Breast epithelium (tissue), 4 donors: ENCODE measurements around the gene CCSER1. TPM values are rescaled to one million over a fixed set of nuclear protein-coding genes. Genes with fewer than 3 reads are reported as not detected.

Experiments used
- DNase-seq, 2 donors: peaks; one replicate each; pipeline ENCODE4 v3.0.0-alpha.2; 2019; ENCODE audit warnings: low spot score in 2 of 2
- H3K27ac ChIP-seq, 2 donors: fragments of 200-600 bp; sonication (generic) in 1 of 2; one replicate each; pipeline ENCODE4 v1.5.1; 2016 to 2019; ENCODE audit warnings: mild to moderate bottlenecking in 1 of 2
- H3K27me3 ChIP-seq, 2 donors: fragments of 200-600 bp; sonication (generic) in 1 of 2; one replicate each; pipeline versions ENCODE4 v1.5.1 to v1.6.0; 2017 to 2019; ENCODE audit warnings: control low read depth in 1 of 2, mild to moderate bottlenecking in 1 of 2
- H3K36me3 ChIP-seq: fragments of 200-600 bp; one replicate; pipeline ENCODE4 v1.5.1; 2019
- H3K4me1 ChIP-seq, 2 donors: fragments of 200-600 bp; sonication (generic); one replicate each; pipeline ENCODE4 v1.5.1; 2016 to 2019; ENCODE audit warnings: control low read depth in 1 of 2
- H3K4me3 ChIP-seq, 3 donors: fragments of 200-600 bp; sonication (generic); 1 replicate in 2 of 3; 2 replicates in 1 of 3; pipeline ENCODE4 v1.5.1; 2016 to 2019; ENCODE audit warnings: mild to moderate bottlenecking in 3 of 3, moderate library complexity in 2 of 3
- H3K9me3 ChIP-seq, 2 donors: fragments of 200-600 bp; sonication (generic) in 1 of 2; one replicate each; pipeline ENCODE4 v1.5.1; 2016 to 2019; ENCODE audit warnings: control low read depth in 1 of 2
- POLR2A ChIP-seq: fragments of 450-650 bp; IDR thresholded peaks from one replicate; pipeline ENCODE4 v1.6.1; 2016; ENCODE audit warnings: antibody characterized with exemption, mild to moderate bottlenecking, moderate library complexity
- POLR2AphosphoS5 ChIP-seq, 3 donors: sonication (generic); formaldehyde crosslinking; IDR thresholded peaks; one replicate each; pipeline ENCODE4 v1.6.1; 2017; ENCODE audit warnings: antibody characterized with exemption in 3 of 3
- intact Hi-C: fragments of 100-400 bp; cut with DNase I; formaldehyde crosslinking; loops from one replicate; pipeline ENCODE4 v1.15.1; 2023; ENCODE audit warnings: low total_unique reads
- total RNA-seq, 3 donors: library from RNA; depleted of rRNA; stranded (reverse); fragments of >200 nt; gene quantifications; one replicate each; pipeline ENCODE4 v1.1.0, GENCODE V29; 2016
- TF ChIP-seq, protein P1 (sequence below), 3 donors: fragments of 450-650 bp; IDR thresholded peaks; one replicate each; pipeline ENCODE4 v1.5.1; 2016 to 2017; ENCODE audit warnings: antibody characterized with exemption in 3 of 3, mild to moderate bottlenecking in 3 of 3, moderate library complexity in 3 of 3

The CCSER1 gene
- total RNA-seq, 3 donors from 2014 or later = 6.4 to 73.3 (median 55.7) TPM

DNA sequence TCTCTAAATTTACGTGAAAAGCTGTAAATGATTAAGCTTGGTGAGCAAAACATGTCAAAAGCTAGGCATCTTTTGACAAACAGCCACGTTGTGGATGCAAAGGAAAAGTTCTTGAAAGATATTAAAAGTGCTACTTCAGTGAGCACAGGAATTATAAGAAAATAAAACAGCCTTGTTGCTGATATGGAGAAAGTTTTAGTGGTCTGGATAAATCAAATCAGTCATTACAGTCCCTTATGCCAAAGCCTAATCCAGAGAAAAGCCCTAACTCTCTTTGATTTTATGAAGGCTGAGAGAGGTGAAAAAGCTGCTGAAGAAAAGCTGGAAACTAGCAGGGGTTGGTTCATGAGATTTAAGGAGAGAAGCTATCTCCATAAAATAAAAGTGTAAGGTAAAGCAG lies 487.2 kb downstream of the CCSER1 start:
- Histone ChIP-seq H3K27me3 (no peaks in the 10 kb centered on the region), H3K4me1 (no peaks in the 10 kb centered on the region), H3K9me3 (no peaks in the 10 kb centered on the region), H3K4me3 (no peak overlapping the region), H3K36me3 (no peaks in the 10 kb centered on the region), H3K27ac (no peak overlapping the region)
- TF ChIP-seq, protein P1, sequence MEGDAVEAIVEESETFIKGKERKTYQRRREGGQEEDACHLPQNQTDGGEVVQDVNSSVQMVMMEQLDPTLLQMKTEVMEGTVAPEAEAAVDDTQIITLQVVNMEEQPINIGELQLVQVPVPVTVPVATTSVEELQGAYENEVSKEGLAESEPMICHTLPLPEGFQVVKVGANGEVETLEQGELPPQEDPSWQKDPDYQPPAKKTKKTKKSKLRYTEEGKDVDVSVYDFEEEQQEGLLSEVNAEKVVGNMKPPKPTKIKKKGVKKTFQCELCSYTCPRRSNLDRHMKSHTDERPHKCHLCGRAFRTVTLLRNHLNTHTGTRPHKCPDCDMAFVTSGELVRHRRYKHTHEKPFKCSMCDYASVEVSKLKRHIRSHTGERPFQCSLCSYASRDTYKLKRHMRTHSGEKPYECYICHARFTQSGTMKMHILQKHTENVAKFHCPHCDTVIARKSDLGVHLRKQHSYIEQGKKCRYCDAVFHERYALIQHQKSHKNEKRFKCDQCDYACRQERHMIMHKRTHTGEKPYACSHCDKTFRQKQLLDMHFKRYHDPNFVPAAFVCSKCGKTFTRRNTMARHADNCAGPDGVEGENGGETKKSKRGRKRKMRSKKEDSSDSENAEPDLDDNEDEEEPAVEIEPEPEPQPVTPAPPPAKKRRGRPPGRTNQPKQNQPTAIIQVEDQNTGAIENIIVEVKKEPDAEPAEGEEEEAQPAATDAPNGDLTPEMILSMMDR (IDR thresholded peaks at IDR 0.05) = no peak
- no peak for TF ChIP-seq POLR2A
- TF ChIP-seq POLR2AphosphoS5 (IDR thresholded peaks at IDR 0.05) = no peak
- DNase-seq = no peak
- intact Hi-C loops = loop anchor here (5.0 kb wide), 1 partner anchor 433 kb away; no protein-coding TSS in a partner anchor

DNA sequence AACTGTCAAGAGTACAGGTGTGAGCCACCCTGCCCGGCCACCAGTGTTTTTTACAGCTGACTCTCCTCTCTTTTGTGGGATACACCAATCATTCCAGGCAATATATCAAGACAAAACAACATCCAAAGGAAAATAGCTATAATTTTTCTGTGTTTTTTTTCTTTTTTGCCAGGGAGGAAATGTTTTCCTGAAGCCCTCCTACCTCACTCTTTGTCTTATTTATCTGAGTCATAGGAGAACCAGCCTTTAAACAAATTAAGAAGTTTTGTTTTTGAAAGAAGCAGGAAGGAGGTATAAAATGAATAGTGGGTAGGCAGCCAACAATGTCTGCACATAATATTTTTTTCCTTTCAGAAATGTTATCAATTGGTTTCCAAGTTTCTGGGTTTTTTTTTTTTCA lies 493.9 kb downstream of the CCSER1 start:
- no peak for TF ChIP-seq POLR2A
- TF ChIP-seq, protein P1 (IDR thresholded peaks at IDR 0.05) = no peak
- TF ChIP-seq POLR2AphosphoS5 (IDR thresholded peaks at IDR 0.05) = no peak
- intact Hi-C loops = no loop called here

DNA sequence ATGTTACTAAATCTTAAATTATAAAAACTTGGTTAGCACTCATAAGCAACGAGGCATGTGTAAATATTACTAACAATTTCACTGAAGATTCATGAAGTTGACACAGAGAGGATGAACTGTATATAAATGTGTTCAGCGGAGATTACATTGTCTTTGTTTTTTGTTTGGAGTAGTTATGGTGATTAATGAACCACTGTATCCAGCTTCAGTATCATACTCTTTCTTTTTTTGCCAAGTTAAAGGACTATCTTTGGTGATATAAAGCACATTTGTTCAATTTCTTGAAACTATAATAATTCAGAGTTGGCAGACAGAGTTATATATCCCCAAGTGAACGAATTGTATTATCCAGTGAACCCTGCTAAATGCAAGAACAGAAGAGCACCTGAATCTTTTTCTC lies 497.6 kb downstream of the CCSER1 start:
- Histone ChIP-seq H3K27ac (no peak overlapping the region), H3K4me1 (no peaks in the 10 kb centered on the region), H3K4me3 (no peak overlapping the region), H3K36me3 (no peaks in the 10 kb centered on the region), H3K27me3 (no peaks in the 10 kb centered on the region), H3K9me3 (no peaks in the 10 kb centered on the region)
- no peak for TF ChIP-seq POLR2AphosphoS5 (IDR thresholded peaks at IDR 0.05)
- TF ChIP-seq POLR2A = no peak
- TF ChIP-seq, protein P1 (IDR thresholded peaks at IDR 0.05) = no peak
- DNase-seq = no peak
- intact Hi-C loops = no loop called here

More for the DNA sequence above, 493.9 kb downstream of the CCSER1 start:
- no peaks in the 10 kb centered on the region for H3K9me3 ChIP-seq
- no peaks in the 10 kb centered on the region for H3K36me3 ChIP-seq
- H3K27me3 ChIP-seq = no peaks in the 10 kb centered on the region
- H3K27ac ChIP-seq = peak overlapping the region in 1 of 2 donors; percentile 19
- H3K4me1 ChIP-seq = no peaks in the 10 kb centered on the region
- no peak for DNase-seq
- no peak overlapping the region for H3K4me3 ChIP-seq

DNA sequence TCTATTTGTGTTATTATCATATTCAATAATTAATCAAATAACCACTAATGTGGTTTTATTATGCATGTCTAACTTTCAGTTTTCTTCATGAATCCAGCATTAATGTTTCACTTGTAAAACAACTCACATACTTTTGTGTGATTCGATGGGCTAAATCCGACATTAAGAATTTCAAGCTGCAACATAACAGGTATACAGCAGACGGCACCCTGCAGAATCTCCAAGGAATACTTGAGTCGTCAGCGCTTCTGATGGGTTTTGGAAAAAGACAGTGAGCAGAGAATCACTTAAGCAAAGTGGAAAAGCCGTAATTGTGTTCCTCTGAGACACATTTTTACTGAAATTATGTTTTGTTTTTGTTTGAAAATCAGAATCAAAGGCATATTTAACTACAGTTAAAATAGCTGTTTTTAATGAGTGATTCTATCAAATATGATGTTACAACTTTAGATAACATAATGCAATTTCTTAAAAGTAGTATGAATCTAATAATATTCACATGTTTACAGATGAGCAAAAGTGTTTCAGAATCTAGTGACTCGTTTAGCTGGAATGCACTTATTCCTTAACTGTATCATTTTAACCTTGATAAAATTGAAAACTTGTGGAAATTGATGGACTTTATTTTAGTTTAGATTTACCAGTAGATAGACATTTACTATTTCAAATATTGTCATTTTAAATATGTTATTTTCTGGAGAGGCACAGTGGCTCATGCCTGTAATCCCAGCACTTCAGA lies 514.8 kb downstream of the CCSER1 start:
- intact Hi-C loops = no loop called here
- no peak for TF ChIP-seq POLR2A
- TF ChIP-seq, protein P1 (IDR thresholded peaks at IDR 0.05) = no peak
- no peak for TF ChIP-seq POLR2AphosphoS5 (IDR thresholded peaks at IDR 0.05)

DNA sequence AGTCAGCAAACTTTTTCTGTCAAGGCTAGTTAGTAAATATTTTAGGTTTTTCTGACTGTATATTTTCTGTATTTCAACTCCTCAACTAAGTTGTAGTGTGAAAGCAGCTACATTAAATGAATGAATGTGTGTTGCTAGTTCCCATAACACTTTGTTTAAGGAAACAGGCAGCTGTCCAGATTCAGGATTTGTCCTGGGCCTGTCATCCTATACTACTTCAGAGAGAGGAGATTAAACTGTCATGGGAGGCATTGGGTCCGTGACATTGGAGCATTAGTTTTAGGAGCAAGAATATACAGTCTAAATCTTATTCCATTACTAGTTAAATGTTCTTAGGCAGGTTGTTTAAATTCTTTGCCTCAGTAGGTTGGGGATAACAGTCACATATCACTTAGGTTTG lies 516.0 kb downstream of the CCSER1 start:
- no peak overlapping the region for H3K4me3 ChIP-seq
- no peaks in the 10 kb centered on the region for H3K9me3 ChIP-seq
- intact Hi-C loops = no loop called here
- H3K4me1 ChIP-seq = no peaks in the 10 kb centered on the region
- DNase-seq = no peak
- no peak for TF ChIP-seq POLR2A
- TF ChIP-seq, protein P1 (IDR thresholded peaks at IDR 0.05) = no peak
- TF ChIP-seq POLR2AphosphoS5 (IDR thresholded peaks at IDR 0.05) = no peak
- no peaks in the 10 kb centered on the region for H3K27me3 ChIP-seq
- H3K36me3 ChIP-seq = no peaks in the 10 kb centered on the region
- H3K27ac ChIP-seq = no peak overlapping the region

More for the DNA sequence above, 514.8 kb downstream of the CCSER1 start:
- no peaks in the 10 kb centered on the region for H3K9me3 ChIP-seq
- no peak overlapping the region for H3K27ac ChIP-seq
- H3K27me3 ChIP-seq = no peaks in the 10 kb centered on the region
- no peaks in the 10 kb centered on the region for H3K4me1 ChIP-seq
- no peak for DNase-seq
- no peak overlapping the region for H3K4me3 ChIP-seq
- no peaks in the 10 kb centered on the region for H3K36me3 ChIP-seq
